Glutamatergic neuron (in vitro differentiated cells): Measurements from ENCODE around the gene ZNF74. TPM values are rescaled to one million over a fixed set of nuclear protein-coding genes. Genes with fewer than 3 reads are reported as not detected.

Experiments
- DNase-seq: peaks from one replicate; pipeline ENCODE4 v3.0.0; 2022
- H3K27ac Mint-ChIP-seq: one replicate; pipeline ENCODE4 v1.8.0; 2020; ENCODE audit warnings: mild to moderate bottlenecking, mixed read lengths, inconsistent platforms; ENCODE audit not compliant: unreplicated experiment
- H3K27me3 Mint-ChIP-seq: one replicate; pipeline ENCODE4 v1.8.0; 2020; ENCODE audit warnings: mild to moderate bottlenecking, moderate library complexity, mixed read lengths, inconsistent platforms; ENCODE audit not compliant: unreplicated experiment
- H3K36me3 Mint-ChIP-seq: one replicate; pipeline ENCODE4 v1.8.0; 2020; ENCODE audit warnings: mild to moderate bottlenecking, mixed read lengths, inconsistent platforms; ENCODE audit not compliant: unreplicated experiment
- H3K4me1 Mint-ChIP-seq: one replicate; pipeline ENCODE4 v1.8.0; 2020; ENCODE audit warnings: mild to moderate bottlenecking, low read depth, mixed read lengths, inconsistent platforms; ENCODE audit not compliant: unreplicated experiment
- H3K4me3 Mint-ChIP-seq: one replicate; pipeline ENCODE4 v1.8.0; 2020; ENCODE audit warnings: mild to moderate bottlenecking, mixed read lengths, inconsistent platforms; ENCODE audit not compliant: unreplicated experiment
- H3K9me3 Mint-ChIP-seq: one replicate; pipeline ENCODE4 v1.8.0; 2020; ENCODE audit warnings: mild to moderate bottlenecking, moderate library complexity, mixed read lengths, inconsistent platforms; ENCODE audit not compliant: unreplicated experiment
- CTCF ChIP-seq: fragments of 200-600 bp; sonication (generic); IDR thresholded peaks from one replicate; pipeline ENCODE4 v1.5.0; 2021; ENCODE audit not compliant: partially characterized antibody, unreplicated experiment
- total RNA-seq: library from RNA; stranded (reverse); fragmentation: NEBNext Ultra II Directional; extraction: Animal tissue kit (Norgen Biotek cat#: 25700); gene quantifications from one replicate; pipeline ENCODE4 v1.2.1, GENCODE V29; 2021; ENCODE audit not compliant: unreplicated experiment

Gene ZNF74
- total RNA-seq, 1 donor from 2014 or later = 50.3 TPM

- Mint-ChIP-seq H3K4me1 (peaks cover 24% of the 10 kb centered on the region), H3K4me3 (peak overlapping the region; percentile 94), H3K36me3 (no peaks in the 10 kb centered on the region), H3K27ac (no peak overlapping the region), H3K27me3 (peaks cover 6% of the 10 kb centered on the region), H3K9me3 (peaks cover 5% of the 10 kb centered on the region)
- no peak for TF ChIP-seq CTCF
- DNase-seq = no peak
Observed at GRCh38 chr22:20396639-20397038, 2.7 kb downstream of the ZNF74 start.

GRCh38 chr22:20397498-20397897 lies 3.5 kb downstream of the ZNF74 start:
- H3K27me3 Mint-ChIP-seq = peaks cover 8% of the 10 kb centered on the region
- peaks cover 5% of the 10 kb centered on the region for H3K9me3 Mint-ChIP-seq
- no peak overlapping the region for H3K27ac Mint-ChIP-seq
- no peak overlapping the region for H3K4me3 Mint-ChIP-seq
- no peaks in the 10 kb centered on the region for H3K36me3 Mint-ChIP-seq
- H3K4me1 Mint-ChIP-seq = peaks cover 24% of the 10 kb centered on the region
- TF ChIP-seq CTCF = no peak
- DNase-seq = no peak

DNA sequence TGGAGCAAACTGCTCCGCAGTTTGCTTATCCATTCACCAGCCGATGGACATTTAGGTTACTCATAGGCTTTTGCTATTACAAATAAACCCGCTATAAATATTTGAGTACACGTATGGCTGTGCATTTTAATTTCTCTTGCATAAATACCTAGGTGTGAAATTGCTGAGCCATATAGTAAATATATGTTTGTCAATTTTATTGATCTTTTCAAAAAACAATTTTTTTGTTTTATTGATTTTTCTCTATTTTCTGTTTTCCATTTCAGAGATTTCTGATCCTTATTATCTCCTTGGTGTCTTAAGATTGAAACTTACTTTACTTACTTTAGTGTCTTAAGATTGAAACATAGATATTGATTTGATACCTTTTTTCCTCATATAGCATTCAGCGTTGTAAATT lies 4.5 kb downstream of the ZNF74 start:
- Mint-ChIP-seq H3K9me3 (peaks cover 5% of the 10 kb centered on the region), H3K27me3 (peaks cover 6% of the 10 kb centered on the region), H3K27ac (no peak overlapping the region), H3K4me1 (peaks cover 24% of the 10 kb centered on the region), H3K36me3 (peaks cover 4% of the 10 kb centered on the region), H3K4me3 (no peak overlapping the region)
- no peak for TF ChIP-seq CTCF
- DNase-seq = no peak

DNA sequence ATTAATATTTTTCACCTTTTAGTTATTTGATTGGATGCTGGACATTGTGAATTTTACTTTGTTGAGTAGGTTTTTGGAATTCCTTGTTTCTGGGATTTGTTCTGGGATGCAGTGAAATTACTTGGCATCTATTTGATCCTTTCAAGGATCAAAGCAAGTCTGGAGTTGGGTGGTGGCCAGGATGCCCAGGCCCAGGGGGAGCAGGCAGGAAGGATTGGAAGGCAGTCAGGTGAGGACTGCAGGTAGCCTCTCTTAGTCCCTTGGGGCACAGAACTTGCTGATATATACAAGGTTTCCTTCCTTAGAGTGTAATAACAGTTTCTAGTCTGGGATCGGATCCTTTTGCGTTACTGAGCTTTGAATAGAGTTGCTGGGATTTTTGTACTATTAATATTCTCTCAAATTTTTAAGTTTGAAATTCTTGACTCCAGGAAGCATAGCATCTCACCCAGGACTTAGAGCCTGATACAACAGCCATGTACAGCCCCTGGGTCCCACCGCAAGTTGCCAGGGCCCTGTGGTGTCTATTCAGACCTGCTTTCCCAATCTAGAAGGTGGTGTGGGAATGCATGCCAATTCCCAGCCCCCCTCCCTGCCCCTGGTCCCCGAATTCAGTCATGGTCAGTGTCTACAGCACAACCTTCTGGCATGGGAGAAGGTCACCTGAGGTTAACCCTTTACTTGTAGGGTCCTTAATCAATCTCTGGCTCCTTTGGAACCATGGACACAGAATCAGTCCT lies 6.1 kb downstream of the ZNF74 start:
- H3K27me3 Mint-ChIP-seq = peaks cover 6% of the 10 kb centered on the region

More for the DNA sequence above, 6.1 kb downstream of the ZNF74 start:
- Mint-ChIP-seq H3K36me3 (peaks cover 6% of the 10 kb centered on the region), H3K27ac (no peak overlapping the region), H3K9me3 (peaks cover 3% of the 10 kb centered on the region), H3K4me3 (no peak overlapping the region), H3K4me1 (peaks cover 19% of the 10 kb centered on the region)
- DNase-seq = no peak
- no peak for TF ChIP-seq CTCF
